HEK293T (cell line): Measurements from ENCODE around the gene MEP1A.

Experiments used
- CTCF ChIA-PET: fragments of 350-600 bp; formaldehyde crosslinking; extraction: SDS; loops from one replicate; lab custom pipeline; 2021; ENCODE audit warnings: antibody characterized with exemption, inconsistent platforms; lab: Yijun Ruan, JAX
- POLR2A ChIA-PET: fragments of 350-600 bp; formaldehyde crosslinking; extraction: SDS; loops from one replicate; lab custom pipeline; 2020; ENCODE audit warnings: antibody characterized with exemption, inconsistent platforms; lab: Yijun Ruan, JAX
- DNase-seq: peaks from one replicate; pipeline ENCODE4 v3.0.0; 2012; ENCODE audit warnings: mixed read lengths; ENCODE audit errors: extremely low spot score
- ARNT ChIP-seq: fragments of 450-650 bp; IDR thresholded peaks from 2 replicates; pipeline ENCODE4 v1.6.1; 2017; ENCODE audit warnings: mild to moderate bottlenecking
- BHLHE40 ChIP-seq: fragments of 450-650 bp; IDR thresholded peaks from 2 replicates; pipeline ENCODE4 v1.6.1; 2016; ENCODE audit warnings: mild to moderate bottlenecking, moderate library complexity, borderline replicate concordance
- CTBP1 ChIP-seq: fragments of 450-650 bp; IDR thresholded peaks from 2 replicates; pipeline ENCODE4 v1.6.1; 2016; ENCODE audit warnings: borderline replicate concordance
- ELF4 ChIP-seq: fragments of 450-650 bp; IDR thresholded peaks from 2 replicates; pipeline ENCODE4 v1.6.1; 2017; ENCODE audit warnings: antibody characterized with exemption
- FOXA1 ChIP-seq: fragments of 450-650 bp; IDR thresholded peaks from 2 replicates; pipeline ENCODE4 v1.6.1; 2016; ENCODE audit warnings: mild to moderate bottlenecking
- FOXK2 ChIP-seq: fragments of 450-650 bp; IDR thresholded peaks from 2 replicates; pipeline ENCODE4 v1.6.1; 2016; ENCODE audit warnings: mild to moderate bottlenecking
- FOXM1 ChIP-seq: fragments of 450-650 bp; IDR thresholded peaks from 2 replicates; pipeline ENCODE4 v1.6.1; 2017; ENCODE audit warnings: mild to moderate bottlenecking, borderline replicate concordance
- HDGF ChIP-seq: fragments of 450-650 bp; IDR thresholded peaks from 2 replicates; pipeline ENCODE4 v1.6.1; 2017; ENCODE audit warnings: antibody characterized with exemption, borderline replicate concordance
- L3MBTL2 ChIP-seq: fragments of 450-650 bp; conservative IDR thresholded peaks from 2 replicates; pipeline ENCODE4 v1.6.1; 2016; ENCODE audit warnings: mild to moderate bottlenecking
- LEF1 ChIP-seq: fragments of 450-650 bp; IDR thresholded peaks from 2 replicates; pipeline ENCODE4 v1.6.1; 2017; ENCODE audit warnings: mild to moderate bottlenecking, borderline replicate concordance
- NFRKB ChIP-seq: fragments of 450-650 bp; IDR thresholded peaks from 2 replicates; pipeline ENCODE4 v1.6.1; 2016; ENCODE audit warnings: mild to moderate bottlenecking, moderate library complexity
- PKNOX1 ChIP-seq: fragments of 450-650 bp; IDR thresholded peaks from 2 replicates; pipeline ENCODE4 v1.6.1; 2016
- SP1 ChIP-seq: fragments of 450-650 bp; IDR thresholded peaks from 2 replicates; pipeline ENCODE4 v1.6.1; 2017
- SUZ12 ChIP-seq: fragments of 450-650 bp; IDR thresholded peaks from 2 replicates; pipeline ENCODE4 v1.6.1; 2016; ENCODE audit warnings: mild to moderate bottlenecking
- TARDBP ChIP-seq: fragments of 450-650 bp; IDR thresholded peaks from 2 replicates; pipeline ENCODE4 v1.6.1; 2016
- ZNF384 ChIP-seq: fragments of 450-650 bp; IDR thresholded peaks from 2 replicates; pipeline ENCODE4 v1.6.1; 2016

Gene MEP1A

DNA sequence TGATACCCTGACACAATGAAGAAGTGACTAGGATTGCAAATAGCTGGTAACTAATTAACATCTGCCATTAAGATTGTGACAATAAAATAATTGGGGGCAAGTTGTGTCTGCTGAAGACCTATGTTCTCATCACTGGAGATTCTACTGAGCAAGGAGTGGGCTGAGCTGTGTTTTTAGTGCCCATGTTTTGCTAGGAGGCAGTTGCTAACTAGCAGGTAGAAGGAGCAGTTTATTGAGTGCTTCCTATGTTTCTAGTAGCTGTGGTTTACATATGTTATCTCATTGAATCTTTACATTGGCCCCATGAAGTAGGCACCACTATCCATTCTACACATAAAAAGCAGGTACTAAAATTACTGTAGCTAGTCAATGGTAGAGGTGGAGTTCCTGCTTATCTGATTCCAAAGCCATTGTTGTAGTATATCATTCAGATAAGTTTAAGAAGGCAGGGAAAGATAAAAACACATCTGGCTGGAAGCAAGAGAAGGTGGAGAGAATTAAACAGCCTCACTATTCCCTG, 2.8 kb upstream of the MEP1A start:
- no peak for TF ChIP-seq ELF4
- ChIA-PET POLR2A (no interaction called here), CTCF (interaction anchor here (1.0 kb wide), 1 partner anchor 57 kb away, joined by 3 read pairs; no protein-coding TSS in a partner anchor)
- DNase-seq: no peak

- TF ChIP-seq TARDBP (no peak), SP1 (no peak), CTBP1 (no peak), FOXA1 (no peak), ZNF384 (no peak), L3MBTL2 (no peak), PKNOX1 (no peak), NFRKB (no peak), FOXK2 (no peak), FOXM1 (no peak), HDGF (no peak), LEF1 (no peak), BHLHE40 (no peak), ARNT (no peak)
- POLR2A ChIA-PET: no interaction called here
- CTCF ChIA-PET: no interaction called here
- DNase-seq: no peak
Measured at GRCh38 chr6:46792635-46793034, 554 bp upstream of the MEP1A start.

- POLR2A ChIA-PET: no interaction called here
- TF ChIP-seq TARDBP: no peak
- TF ChIP-seq SP1: no peak
- TF ChIP-seq PKNOX1: no peak
- TF ChIP-seq SUZ12: no peak
- no peak for TF ChIP-seq ZNF384
- no peak for TF ChIP-seq ELF4
- TF ChIP-seq CTBP1: no peak
- no peak for TF ChIP-seq NFRKB
- TF ChIP-seq HDGF: no peak
- no peak for TF ChIP-seq FOXK2
- TF ChIP-seq LEF1: no peak
- TF ChIP-seq BHLHE40: no peak
- TF ChIP-seq FOXM1: no peak
- no peak for TF ChIP-seq FOXA1
- no peak for TF ChIP-seq ARNT
- TF ChIP-seq L3MBTL2: no peak
- no peak for DNase-seq
- CTCF ChIA-PET: interaction anchor here (0.6 kb wide), 1 partner anchor 161 kb away, joined by 3 read pairs; no protein-coding TSS in a partner anchor
Measured at GRCh38 chr6:46794068-46794467, 879 bp downstream of the MEP1A start.

GRCh38 chr6:46795816-46796215, 2.6 kb downstream of the MEP1A start:
- no peak for DNase-seq
- ChIA-PET POLR2A (no interaction called here), CTCF (no interaction called here)
- TF ChIP-seq TARDBP: no peak
- TF ChIP-seq CTBP1: no peak
- no peak for TF ChIP-seq FOXK2
- TF ChIP-seq FOXA1: no peak
- TF ChIP-seq LEF1: no peak
- no peak for TF ChIP-seq ARNT
- TF ChIP-seq ZNF384: no peak
- no peak for TF ChIP-seq SUZ12
- TF ChIP-seq ELF4: no peak
- TF ChIP-seq HDGF: no peak
- TF ChIP-seq L3MBTL2: no peak
- no peak for TF ChIP-seq SP1
- TF ChIP-seq BHLHE40: no peak
- no peak for TF ChIP-seq FOXM1

GRCh38 chr6:46796848-46797580, 3.8 kb downstream of the MEP1A start:
- CTCF ChIA-PET: no interaction called here
- DNase-seq: no peak
- POLR2A ChIA-PET: no interaction called here
- TF ChIP-seq SUZ12 (no peak), CTBP1 (no peak), SP1 (no peak), FOXM1 (no peak), NFRKB (no peak), BHLHE40 (no peak), LEF1 (no peak), ZNF384 (no peak), HDGF (no peak), FOXK2 (no peak), TARDBP (no peak), FOXA1 (no peak)

GRCh38 chr6:46799657-46800056, 6.5 kb downstream of the MEP1A start:
- ChIA-PET CTCF (no interaction called here), POLR2A (no interaction called here)
- DNase-seq: no peak
- TF ChIP-seq PKNOX1 (peak; percentile 70), ARNT (no peak)
